ENCODE measurements around the gene TTBK1. TPM values are rescaled to one million over a fixed set of nuclear protein-coding genes. Genes with fewer than 3 reads are reported as not detected.

The TTBK1 gene
- total and polyA plus RNA-seq, 9 donors: 0.03 to 0.11 (median 0.06) TPM; not detected in 6

- no peak for TF ChIP-seq CTCF (IDR thresholded peaks at IDR 0.05)
- TF ChIP-seq POLR2A (IDR thresholded peaks at IDR 0.05): no peak
- no peak for TF ChIP-seq EP300 (IDR thresholded peaks at IDR 0.05)
- Histone ChIP-seq H3K27ac (no peak overlapping the region), H3K27me3 (no peaks in the 10 kb centered on the region), H3K4me1 (ENCODE audit: insufficient read depth) (no peaks in the 10 kb centered on the region), H3K36me3 (no peaks in the 10 kb centered on the region), H3K9me3 (no peaks in the 10 kb centered on the region), H3K4me3 (no peak overlapping the region)
- 92 to 98% (median 93%) methylated on average over 3 of the region's 3 CpGs for WGBS, 3 donors
- DNase-seq: no peak
- intact Hi-C loops (cut with DNase I): loop anchor here in 1 of 4 donors (10.0 kb wide), 1 partner anchor 81 kb away; no protein-coding TSS in a partner anchor
These were observed 92.2 kb downstream of the TTBK1 start for GRCh38 chr6:43335469-43335868.

GRCh38 chr6:43336382-43336781 is 93.1 kb downstream of the TTBK1 start:
- WGBS, 3 donors: 48 to 56% (median 56%) methylated on average over 3 of the region's 3 CpGs
- Histone ChIP-seq H3K27me3 (no peaks in the 10 kb centered on the region), H3K4me3 (no peak overlapping the region), H3K36me3 (no peaks in the 10 kb centered on the region), H3K4me1 (ENCODE audit: insufficient read depth) (no peaks in the 10 kb centered on the region), H3K9me3 (no peaks in the 10 kb centered on the region), H3K27ac (no peak overlapping the region)
- no peak for TF ChIP-seq EP300 (IDR thresholded peaks at IDR 0.05)
- TF ChIP-seq CTCF (IDR thresholded peaks at IDR 0.05): no peak
- no peak for TF ChIP-seq POLR2A (IDR thresholded peaks at IDR 0.05)
- DNase-seq: no peak
- intact Hi-C loops (cut with DNase I): loop anchor here in 1 of 4 donors (10.0 kb wide), 1 partner anchor 82 kb away; no protein-coding TSS in a partner anchor

Small RNAs within 50 kb of the gene (small RNA-seq; reads per million reads assigned to genes)
- not detected for gene RPL12P47

Other genes with a start within 250 kb of the TTBK1 start
- gene MEA1, start 229.5 kb upstream of the TTBK1 start, total RNA-seq: 10 to 100 TPM; 48.2 to 69.8 (median 60.1) TPM
- gene MEA1, start 229.5 kb upstream of the TTBK1 start, polyA plus RNA-seq: 10 to 100 TPM; 75.9 to 95.1 TPM
- 10 to 100 TPM; 40.9 to 78.8 (median 55.1) TPM for gene KLHDC3, start 229.2 kb upstream of the TTBK1 start, total RNA-seq
- gene KLHDC3, start 229.2 kb upstream of the TTBK1 start, polyA plus RNA-seq: 10 to 100 TPM; 72.1 to 90.9 TPM
- 10 to 100 TPM; 24.7 to 50.4 (median 36.0) TPM for gene RRP36, start 221.9 kb upstream of the TTBK1 start, total RNA-seq
- 10 to 100 TPM; 23.6 to 58.7 TPM for gene RRP36, start 221.9 kb upstream of the TTBK1 start, polyA plus RNA-seq
- 10 to 100 TPM; 15.6 to 29.1 (median 25.0) TPM for gene CUL7, start 189.6 kb upstream of the TTBK1 start, total RNA-seq
- gene CUL7, start 189.6 kb upstream of the TTBK1 start, polyA plus RNA-seq: 10 to 100 TPM in 1 of 2 donors, 1 to 10 TPM in 1; 9.3 to 13.9 TPM
- 10 to 100 TPM; 11.5 to 56.7 (median 47.3) TPM for gene MRPL2, start 184.0 kb upstream of the TTBK1 start, total RNA-seq
- gene MRPL2, start 184.0 kb upstream of the TTBK1 start, polyA plus RNA-seq: 10 to 100 TPM; 37.2 to 55.6 TPM
- gene KLC4, start 183.8 kb upstream of the TTBK1 start, total RNA-seq: 10 to 100 TPM; 17.8 to 29.8 (median 24.7) TPM
- 10 to 100 TPM; 14.7 to 27.2 TPM for gene KLC4, start 183.8 kb upstream of the TTBK1 start, polyA plus RNA-seq
- 100 to 1,000 TPM in 4 of 7 donors, 10 to 100 TPM in 3; 65.7 to 167 (median 105) TPM for gene PTK7, start 167.2 kb upstream of the TTBK1 start, total RNA-seq
- gene PTK7, start 167.2 kb upstream of the TTBK1 start, polyA plus RNA-seq: 10 to 100 TPM; 44.4 to 79.6 TPM
- gene SRF, start 72.2 kb upstream of the TTBK1 start, total RNA-seq: 10 to 100 TPM; 21.0 to 73.3 (median 38.0) TPM
- 10 to 100 TPM; 26.6 to 26.9 TPM for gene SRF, start 72.2 kb upstream of the TTBK1 start, polyA plus RNA-seq
- 10 to 100 TPM; 24.2 to 44.5 (median 33.0) TPM for gene CUL9, start 61.3 kb upstream of the TTBK1 start, total RNA-seq
- gene CUL9, start 61.3 kb upstream of the TTBK1 start, polyA plus RNA-seq: 10 to 100 TPM; 15.9 to 20.8 TPM
- 100 to 1,000 TPM in 1 of 7 donors, 10 to 100 TPM in 6; 25.0 to 120 (median 44.7) TPM for gene DNPH1, start 14.0 kb upstream of the TTBK1 start, total RNA-seq
- 10 to 100 TPM; 13.6 to 55.5 TPM for gene DNPH1, start 14.0 kb upstream of the TTBK1 start, polyA plus RNA-seq
- under 1 TPM in 1 of 7 donors, not detected in 6; 0.36 TPM for gene SLC22A7, start 54.8 kb downstream of the TTBK1 start, total RNA-seq
- not detected for gene SLC22A7, start 54.8 kb downstream of the TTBK1 start, polyA plus RNA-seq
- 1 to 10 TPM in 6 of 7 donors, under 1 TPM in 1; 0.80 to 2.6 (median 1.6) TPM for gene CRIP3, start 65.3 kb downstream of the TTBK1 start, total RNA-seq
- gene CRIP3, start 65.3 kb downstream of the TTBK1 start, polyA plus RNA-seq: 1 to 10 TPM; 1.7 to 1.8 TPM
- gene ZNF318, start 126.2 kb downstream of the TTBK1 start, total RNA-seq: 10 to 100 TPM; 11.4 to 26.0 (median 19.9) TPM
- 10 to 100 TPM in 1 of 2 donors, 1 to 10 TPM in 1; 8.3 to 17.4 TPM for gene ZNF318, start 126.2 kb downstream of the TTBK1 start, polyA plus RNA-seq
- gene ABCC10, start 184.1 kb downstream of the TTBK1 start, total RNA-seq: 10 to 100 TPM; 11.7 to 34.9 (median 27.0) TPM
- 10 to 100 TPM in 1 of 2 donors, 1 to 10 TPM in 1; 8.9 to 21.1 TPM for gene ABCC10, start 184.1 kb downstream of the TTBK1 start, polyA plus RNA-seq
- 1 to 10 TPM in 4 of 7 donors, under 1 TPM in 3; 0.18 to 6.0 (median 1.0) TPM for gene DLK2, start 212.1 kb downstream of the TTBK1 start, total RNA-seq
- under 1 TPM; 0.33 to 0.92 TPM for gene DLK2, start 212.1 kb downstream of the TTBK1 start, polyA plus RNA-seq
- 10 to 100 TPM; 21.8 to 44.8 (median 34.5) TPM for gene TJAP1, start 234.1 kb downstream of the TTBK1 start, total RNA-seq
- 10 to 100 TPM; 12.9 to 29.8 TPM for gene TJAP1, start 234.1 kb downstream of the TTBK1 start, polyA plus RNA-seq